ENCODE data around the gene COL20A1.

DNA sequence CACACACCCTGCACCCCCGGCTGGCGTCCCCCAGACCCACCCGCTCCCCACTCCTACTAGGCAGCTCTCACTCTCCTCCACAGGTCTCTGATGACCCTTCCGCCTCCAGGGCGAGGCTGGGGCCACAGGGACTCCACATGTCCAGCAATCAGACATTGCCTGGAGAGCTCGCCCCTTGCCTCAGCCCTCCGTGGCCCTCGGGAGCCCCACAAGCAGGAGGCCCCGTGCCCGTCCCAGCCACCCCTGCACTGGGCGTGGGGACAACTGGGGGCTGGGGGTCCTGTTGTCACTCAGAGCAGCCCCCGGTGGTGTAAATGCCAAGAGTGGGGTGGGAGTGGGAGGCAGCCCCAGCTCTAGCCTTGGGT is 1.5 kb downstream of the COL20A1 start:
- no peak for TF ChIP-seq EZH2phosphoT487 (IDR thresholded peaks at IDR 0.05; ENCODE audit: insufficient read depth, low read depth)
- no peak for TF ChIP-seq EZH2 (IDR thresholded peaks at IDR 0.05; ENCODE audit: insufficient read depth, poor library complexity, severe bottlenecking)
